ENCODE data around the gene ATG2B. TPM values are rescaled to one million over a fixed set of nuclear protein-coding genes. Genes with fewer than 3 reads are reported as not detected.

ATG2B gene
- total RNA-seq, 1 donor from 2014 or later = 15.5 TPM

DNA sequence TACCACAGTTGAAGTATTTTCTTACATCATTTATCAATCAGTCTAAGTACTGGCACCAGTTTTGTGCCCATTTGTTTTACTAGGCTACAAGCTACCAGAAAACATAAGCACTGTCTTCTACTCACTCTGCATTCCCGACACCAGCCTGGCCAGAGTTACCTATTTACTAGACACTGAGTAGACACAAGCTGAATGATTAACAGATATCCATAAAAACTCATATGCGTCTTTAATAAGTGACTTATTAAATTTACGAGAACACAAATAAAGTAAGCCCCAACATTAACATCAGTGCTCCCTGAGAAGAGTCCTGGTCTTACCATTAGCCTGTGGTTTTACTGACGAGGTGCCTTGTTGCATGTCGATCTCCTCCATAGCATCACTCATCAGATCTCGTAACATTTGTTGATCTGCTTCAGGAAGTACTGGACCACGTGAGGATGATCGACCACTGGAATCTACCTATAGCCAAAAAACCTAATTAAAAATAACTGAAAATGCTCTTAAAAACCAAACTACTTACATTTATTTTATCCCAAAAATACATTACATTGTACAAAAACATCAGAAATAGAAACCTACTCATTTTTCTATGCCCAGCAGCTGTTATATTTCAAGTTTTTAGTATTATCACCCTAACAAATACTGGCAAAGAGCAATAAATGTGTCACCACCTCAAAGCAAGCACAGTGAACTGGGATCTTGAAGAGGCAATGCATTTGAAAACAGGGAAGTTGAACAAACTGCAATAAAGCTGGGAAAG lies 53.8 kb downstream of the ATG2B start:
- no peak for DNase-seq (ENCODE audit: low read depth in 2 of 2)

DNA sequence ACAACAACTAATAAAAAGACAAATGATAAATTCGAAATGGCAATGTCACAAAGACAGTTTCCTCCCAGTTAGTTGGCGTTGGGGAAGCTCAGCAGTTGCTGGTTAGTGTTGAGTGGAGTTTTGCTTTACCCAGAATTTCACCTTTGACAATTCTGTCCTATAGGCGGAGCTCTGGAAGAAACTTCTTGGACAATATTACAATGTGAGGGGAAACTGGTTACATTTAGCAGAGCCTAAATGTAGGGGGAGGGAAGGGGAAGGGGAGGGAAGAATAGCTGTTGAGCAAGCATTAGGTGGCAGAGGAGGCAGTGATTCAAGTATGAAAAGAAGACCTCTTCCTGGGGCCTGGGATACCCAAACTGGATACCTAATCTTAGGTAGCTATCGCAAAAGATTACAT lies 55.7 kb downstream of the ATG2B start:
- no peak for DNase-seq (ENCODE audit: low read depth in 2 of 2)

DNA sequence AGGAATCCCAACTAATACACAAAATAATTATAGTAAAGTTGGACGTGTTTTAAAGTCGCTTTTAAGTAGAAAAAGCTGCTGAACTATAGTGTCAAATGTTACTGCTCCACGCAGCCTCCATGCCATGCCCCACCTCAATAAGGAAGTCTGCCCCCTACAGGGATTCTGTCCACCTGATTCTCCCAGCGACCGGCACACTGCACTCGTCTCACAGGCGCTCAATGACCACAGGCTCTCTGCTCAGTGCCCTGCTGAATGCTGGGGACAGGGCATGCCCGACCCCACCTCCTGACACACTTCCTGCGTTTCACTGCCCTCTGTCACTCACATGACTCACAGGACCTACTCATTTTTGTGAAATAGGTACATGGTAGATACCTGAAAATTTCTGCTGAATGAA lies 58.2 kb downstream of the ATG2B start:
- DNase-seq (ENCODE audit: low read depth in 2 of 2) = peak in 1 of 2 donors; percentile 6

DNA sequence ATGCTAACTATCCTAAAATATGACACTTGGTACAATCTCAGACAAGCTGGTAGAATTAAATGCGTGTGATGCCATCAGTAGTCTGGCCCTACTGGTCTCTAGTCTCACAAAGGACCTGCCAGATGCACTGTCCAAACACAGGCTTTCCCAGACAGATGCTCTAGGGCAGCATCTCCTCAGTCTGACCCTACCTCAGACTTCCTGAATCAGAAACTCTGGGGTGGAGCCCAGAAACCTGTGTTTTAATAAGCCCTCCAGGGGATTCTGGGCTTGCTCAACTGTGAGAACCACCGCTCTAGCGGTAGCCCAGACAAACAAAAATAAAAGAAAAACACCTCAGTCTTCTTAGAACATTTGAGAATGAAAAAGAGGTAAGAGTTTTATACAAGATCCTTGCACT lies 59.2 kb downstream of the ATG2B start:
- no peak for DNase-seq (ENCODE audit: low read depth in 2 of 2)

DNA sequence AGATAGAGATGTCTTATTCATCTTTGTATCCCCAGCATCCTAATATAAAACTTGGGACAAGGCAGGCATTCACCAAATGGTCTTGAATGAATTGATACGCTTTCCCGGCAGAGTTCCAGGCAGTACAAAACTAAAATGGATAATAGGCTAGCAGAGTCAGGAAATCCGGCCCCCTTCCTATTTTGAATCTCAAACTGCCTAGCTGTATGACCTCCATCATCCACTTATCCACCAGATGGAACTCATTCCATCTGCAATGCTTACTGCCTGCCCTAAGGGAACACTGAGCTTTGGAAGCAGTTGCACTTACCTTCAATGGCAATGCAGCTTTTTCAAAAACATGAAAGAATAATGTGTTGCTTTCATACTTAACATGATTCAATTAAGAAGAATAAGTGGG lies 63.7 kb downstream of the ATG2B start:
- peak; percentile 40 to 79 for DNase-seq (ENCODE audit: low read depth in 2 of 2)

DNA sequence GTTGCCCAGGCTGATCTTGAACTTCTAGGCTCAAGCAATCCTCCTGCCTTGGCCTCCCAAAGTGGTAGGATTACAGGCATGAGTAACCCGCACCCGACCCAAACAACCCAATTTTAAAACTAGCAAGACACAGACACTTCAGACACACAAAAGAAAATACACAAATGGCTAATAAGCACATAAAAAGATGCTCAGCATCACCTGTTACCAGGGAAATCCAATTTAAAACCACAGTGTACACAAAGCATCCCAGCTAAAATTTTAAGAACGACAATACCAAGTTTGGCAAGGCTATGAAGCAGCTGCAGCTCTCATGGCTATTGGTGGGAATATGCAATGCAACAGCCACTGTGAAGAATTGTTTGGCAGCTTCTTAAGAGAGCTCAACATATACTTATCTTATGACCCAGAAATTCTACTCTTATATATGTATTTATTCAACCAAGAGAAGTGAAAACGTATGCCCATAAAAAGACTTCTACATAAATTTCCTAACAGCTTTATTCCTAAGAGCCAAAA lies 65.1 kb downstream of the ATG2B start:
- DNase-seq (ENCODE audit: low read depth in 2 of 2) = no peak

DNA sequence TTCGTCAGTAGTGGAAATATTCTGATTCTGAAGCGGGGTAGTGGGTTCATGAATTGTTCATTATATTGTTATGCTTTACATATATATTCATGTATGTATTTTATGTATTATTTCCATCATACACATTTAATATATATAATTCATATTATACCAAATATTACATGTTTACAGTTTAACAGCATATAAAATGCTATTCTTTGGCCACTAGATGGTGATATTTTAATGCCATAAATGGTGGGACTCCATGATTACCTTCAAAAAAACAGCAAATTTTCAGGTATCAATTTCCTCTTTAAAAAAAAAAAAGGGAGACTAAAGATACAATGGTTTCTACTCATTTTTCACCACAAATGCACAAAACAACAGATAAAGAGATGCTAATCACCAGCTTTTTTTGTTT lies 66.1 kb downstream of the ATG2B start:
- DNase-seq (ENCODE audit: low read depth in 2 of 2) = peak; percentile 14 to 28

DNA sequence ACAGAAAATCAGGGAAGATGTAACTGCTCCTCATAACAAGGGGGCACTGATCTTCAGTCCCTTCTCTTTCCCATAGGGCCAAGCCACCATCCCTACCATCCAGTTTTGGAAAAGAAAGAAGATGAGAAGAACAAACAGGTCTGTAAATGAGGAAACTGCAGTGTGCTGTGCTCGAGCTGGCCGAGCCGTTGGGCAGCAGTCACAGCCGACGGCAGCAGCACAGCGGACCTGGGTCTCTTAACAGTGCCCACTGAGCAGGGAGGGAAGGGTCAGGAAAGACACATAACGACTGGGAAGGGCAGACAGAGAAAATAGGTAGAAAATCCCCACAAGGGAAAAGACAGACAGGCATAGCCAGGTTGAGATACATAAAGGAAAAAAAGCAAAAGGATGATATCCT lies 68.9 kb downstream of the ATG2B start:
- DNase-seq (ENCODE audit: low read depth in 2 of 2) = no peak

DNA sequence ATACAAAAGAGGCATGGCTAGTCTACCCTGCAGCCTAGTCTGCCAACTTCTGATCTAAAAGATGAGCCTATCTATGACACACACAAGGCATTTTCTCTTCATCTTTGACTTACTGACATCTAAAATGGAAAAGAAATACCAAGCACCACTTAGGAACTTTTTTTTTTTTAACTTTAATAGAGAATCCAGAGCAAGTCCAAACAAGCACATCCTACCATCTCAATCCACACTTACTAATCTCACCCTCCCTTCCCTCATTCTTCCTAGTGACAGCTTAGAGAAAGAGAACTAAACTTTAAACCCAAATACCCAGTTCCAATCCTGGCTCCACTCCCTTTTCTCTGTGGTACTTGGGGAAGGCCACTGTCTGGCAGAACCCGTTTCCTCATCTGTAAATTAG lies 75.3 kb downstream of the ATG2B start:
- no peak for DNase-seq (ENCODE audit: low read depth in 2 of 2)

DNA sequence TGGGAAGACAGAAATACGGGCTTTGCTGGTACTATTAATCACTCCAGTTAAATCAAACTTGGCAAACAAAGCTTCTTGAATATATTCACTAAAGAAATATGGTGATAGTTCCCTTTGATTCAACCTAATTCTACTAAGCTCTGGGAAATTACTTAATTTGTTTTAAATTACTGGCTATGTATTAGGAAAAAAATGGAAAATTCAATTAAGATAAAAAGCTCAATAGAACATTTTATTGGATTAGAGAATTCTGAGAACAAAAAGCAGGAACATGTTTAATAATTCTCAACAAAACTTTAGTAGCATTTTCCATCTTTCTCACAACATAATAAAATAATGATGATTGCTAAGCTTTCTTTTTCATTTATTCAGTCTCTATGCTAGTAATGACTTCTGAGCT lies 76.9 kb downstream of the ATG2B start:
- DNase-seq (ENCODE audit: low read depth in 2 of 2) = no peak

DNA sequence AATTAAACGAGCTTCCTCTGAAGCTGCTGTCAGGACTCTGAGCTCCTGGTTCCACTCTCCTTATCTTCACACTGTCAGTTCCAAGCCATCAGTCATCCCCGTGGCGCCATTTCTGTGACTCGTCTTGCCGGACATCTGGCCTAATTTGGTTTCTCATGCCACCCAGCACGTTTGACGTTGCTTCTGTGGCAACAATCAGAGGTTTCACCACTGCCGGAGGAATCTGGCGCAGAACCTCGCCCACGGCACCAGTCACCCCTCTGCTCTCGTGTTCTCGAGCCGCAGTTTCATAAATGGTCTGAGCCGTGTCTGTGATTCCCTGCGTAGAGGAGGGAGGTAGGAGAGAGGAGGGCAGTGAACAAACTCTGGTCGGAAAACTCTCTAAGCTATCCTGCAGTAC lies 77.5 kb downstream of the ATG2B start:
- DNase-seq (ENCODE audit: low read depth in 2 of 2) = no peak

DNA sequence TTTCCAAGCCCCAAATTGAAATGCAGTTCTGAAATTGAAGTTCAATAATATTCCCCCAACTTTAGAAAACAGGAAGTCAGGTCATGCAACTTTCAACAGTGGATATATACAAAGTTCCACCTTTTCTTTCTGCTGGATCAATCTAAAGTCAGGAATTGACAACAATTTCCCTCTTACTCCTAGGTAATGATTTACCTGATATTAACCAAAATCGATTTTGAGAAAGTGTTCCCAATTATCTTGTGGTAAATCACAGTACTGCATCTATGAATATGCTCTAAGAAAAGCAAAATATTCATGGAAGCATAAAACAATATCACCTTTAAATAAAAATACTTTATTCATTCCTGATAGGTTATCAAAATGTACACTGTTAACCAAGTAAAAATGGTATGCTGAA lies 78.7 kb downstream of the ATG2B start:
- no peak for DNase-seq (ENCODE audit: low read depth in 2 of 2)

DNA sequence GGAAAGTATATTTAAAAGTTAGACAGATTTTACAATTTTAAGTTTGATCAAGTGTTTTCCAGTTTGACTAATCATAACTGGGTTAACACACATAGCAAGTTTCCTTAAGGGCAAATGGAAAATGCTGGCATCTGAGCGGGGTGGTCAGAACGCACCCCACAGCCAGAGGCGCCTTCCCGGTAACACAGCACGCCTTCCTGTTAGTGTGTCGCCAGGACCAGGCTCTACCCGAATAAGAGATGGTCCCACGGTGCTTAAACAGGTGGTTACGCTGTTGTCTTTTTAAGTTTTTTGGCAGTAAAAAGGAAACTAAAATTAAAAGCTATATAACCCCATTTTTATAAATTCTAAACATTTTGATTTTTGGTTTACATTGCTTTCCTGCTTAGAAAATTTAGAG lies 79.1 kb downstream of the ATG2B start:
- no peak for DNase-seq (ENCODE audit: low read depth in 2 of 2)

DNA sequence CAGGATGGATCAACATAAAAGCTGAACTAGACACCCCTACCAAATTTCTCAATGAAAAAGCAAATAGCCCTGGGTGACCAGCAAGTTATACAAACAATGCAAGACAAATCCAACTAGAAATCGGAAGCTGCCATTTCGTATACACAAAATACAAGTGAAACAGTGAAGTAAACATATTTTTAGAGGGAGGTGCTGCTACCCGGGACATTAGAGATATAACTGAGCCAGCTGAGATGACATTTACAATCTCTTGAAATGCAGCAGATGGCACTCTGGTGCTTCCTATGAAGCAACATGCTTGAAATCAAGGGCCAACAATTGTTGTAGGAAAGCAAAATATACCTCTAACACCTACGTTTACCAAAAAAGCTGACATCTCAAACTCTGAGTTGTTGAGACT lies 81.7 kb downstream of the ATG2B start:
- DNase-seq (ENCODE audit: low read depth in 2 of 2) = no peak

DNA sequence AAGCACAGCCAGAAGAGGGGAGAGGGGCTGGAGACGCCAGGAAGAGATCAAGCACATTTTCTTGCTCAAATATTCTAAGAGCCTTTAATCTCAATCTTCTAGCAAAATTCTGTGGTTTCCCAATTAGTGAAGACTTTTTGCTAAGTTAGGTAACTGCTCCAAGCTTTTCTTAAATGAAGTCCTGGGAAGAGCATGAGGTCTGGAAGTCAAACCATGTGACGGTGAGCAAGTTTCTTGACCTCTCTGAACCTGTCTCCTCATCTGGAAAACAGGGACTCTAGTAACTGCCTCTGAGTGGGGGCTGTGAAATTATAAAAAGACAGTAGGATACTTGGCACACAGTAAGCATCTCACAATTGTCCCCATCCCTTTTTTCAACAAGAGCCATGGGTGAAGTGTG lies 83.0 kb downstream of the ATG2B start:
- no peak for DNase-seq (ENCODE audit: low read depth in 2 of 2)

DNA sequence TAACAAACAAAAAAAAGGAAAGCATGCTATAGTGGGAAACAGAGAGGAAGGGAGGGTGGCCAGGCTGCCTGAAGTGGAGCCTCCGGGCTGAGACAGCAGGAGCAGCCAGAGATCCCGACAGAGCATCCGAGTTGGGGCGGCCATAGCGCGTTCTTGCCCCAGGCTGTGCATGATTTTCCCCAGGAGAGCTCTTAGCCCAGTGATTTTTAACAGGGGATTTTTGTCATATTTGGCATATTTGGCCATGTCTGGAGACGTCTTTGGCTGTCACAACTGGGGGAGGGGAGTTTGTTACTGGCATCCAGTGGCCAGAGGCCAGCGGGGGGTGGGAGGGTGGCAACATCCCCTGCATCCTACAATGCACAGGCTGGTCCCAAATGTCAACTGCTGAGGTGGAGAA lies 83.6 kb downstream of the ATG2B start:
- DNase-seq (ENCODE audit: low read depth in 2 of 2) = no peak

DNA sequence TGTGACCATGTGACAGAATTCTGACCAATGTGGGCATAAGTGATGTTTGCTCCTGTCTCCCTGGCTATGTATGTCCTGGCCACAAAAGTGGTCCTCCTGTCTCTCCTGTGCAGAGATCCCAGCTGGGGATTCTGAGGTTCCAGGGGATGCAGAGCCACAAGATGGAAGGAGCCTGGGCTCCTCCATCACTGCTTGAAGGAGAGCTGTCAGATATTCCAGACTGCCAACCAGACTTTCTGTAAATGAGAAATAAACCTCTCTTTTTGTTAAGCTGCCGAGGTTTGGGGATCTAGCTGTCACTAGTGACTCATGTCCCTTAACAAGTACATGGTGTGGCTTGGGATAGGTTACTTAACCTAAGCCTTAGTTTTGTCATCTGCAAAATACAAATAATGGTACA lies 85.3 kb downstream of the ATG2B start:
- DNase-seq (ENCODE audit: low read depth in 2 of 2) = no peak

DNA sequence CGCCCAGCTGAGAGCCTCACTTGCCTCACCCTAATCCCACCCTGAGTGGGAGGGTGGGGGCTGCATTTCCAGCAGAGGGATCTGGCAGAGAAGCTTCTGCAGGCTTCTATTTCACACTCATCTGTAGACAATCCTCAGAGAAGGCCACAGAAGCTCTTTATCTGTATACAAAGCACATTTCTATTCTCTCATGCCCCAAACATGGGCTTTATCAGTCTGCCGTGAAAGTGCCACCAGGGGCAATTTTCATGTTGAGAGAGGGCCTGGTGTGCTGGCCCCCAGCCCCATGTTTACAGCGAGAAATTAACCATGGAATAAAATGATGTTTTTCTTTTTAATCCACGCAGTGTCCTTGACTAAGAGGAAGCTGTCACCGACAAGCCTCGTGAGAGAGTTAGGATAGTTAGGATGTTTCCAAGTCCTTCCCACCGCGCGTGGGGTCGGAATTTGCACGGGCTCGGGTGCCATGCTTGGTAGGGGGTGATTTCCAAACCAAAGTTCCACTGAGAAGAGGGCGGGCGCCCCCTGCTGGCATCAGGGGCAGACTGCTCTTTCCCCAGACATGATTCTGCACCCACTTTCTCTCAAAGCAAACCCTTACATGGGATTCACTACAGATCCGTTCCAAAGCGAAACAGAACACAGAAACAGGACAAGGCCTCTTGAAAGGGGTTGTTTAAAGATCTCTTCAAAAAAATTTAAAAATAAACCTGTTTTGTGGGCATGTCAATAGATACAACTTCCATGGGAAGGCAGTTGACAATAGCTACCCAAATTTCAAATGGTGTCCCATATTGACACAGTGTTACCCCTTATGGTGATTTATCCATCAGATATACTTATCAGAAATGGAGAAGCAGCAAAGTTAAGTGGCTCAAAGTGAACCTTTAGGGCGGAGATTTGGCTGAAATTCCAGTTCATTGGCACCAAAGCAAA lies 87.7 kb downstream of the ATG2B start:
- DNase-seq (ENCODE audit: low read depth in 2 of 2) = peak in 1 of 2 donors; percentile 61

DNA sequence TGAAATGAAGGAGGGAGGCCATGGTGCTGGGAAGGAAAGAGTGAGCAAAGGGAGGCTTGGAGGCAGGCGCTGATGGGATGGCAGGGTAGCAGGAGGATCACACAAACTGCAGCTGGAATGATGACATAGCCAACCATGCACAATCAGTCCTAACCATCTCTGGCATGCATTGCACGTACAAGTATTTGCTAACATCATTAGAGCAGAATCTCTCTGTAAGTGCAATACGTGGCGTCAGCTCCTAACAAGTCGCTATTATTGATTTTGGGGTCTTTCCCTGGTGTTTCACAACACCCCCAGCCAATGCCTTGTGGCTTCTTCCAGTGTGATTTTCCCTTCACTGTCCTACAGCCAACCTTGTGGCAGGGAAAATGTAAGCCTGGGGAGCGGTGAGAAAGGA lies 88.6 kb downstream of the ATG2B start:
- no peak for DNase-seq (ENCODE audit: low read depth in 2 of 2)

DNA sequence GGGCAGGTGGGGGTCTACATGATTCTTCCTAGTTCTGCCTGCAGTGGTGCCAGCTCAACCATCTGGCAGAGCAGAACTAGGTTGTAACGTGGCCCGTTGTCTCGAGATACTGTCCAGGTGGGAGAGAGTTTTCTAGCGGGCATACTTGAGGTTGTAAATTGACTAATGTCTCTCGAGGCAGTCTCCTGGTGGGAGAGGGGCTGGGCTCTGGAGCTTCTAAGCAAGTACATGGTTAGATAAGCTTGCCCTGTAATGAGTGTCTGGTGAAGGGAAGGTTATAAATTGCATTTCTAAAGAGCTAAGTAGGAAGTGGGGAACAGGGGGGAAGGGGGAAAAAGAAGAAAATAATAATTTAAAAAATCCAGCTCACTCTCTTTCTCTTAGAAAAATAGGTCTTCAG lies 89.0 kb downstream of the ATG2B start:
- no peak for DNase-seq (ENCODE audit: low read depth in 2 of 2)

DNA sequence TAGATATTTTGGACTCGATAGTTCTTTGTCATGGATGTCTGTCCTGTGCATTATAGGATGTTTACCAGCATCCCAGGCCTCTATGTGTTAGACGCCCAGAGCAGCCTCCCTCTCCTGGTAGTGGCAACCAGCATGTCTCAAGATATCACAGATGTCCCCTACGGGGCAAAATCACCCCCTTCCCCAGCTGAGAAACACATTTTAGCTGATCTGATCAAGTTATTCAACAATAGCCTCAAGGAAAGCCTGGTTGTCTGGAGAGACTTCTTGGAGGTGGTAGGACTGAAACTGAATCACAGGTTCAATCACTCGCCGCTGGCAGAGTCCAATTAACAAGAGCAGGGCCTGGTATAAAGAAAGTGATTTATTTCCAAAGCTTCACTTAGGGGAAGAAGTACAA lies 89.5 kb downstream of the ATG2B start:
- no peak for DNase-seq (ENCODE audit: low read depth in 2 of 2)

DNA sequence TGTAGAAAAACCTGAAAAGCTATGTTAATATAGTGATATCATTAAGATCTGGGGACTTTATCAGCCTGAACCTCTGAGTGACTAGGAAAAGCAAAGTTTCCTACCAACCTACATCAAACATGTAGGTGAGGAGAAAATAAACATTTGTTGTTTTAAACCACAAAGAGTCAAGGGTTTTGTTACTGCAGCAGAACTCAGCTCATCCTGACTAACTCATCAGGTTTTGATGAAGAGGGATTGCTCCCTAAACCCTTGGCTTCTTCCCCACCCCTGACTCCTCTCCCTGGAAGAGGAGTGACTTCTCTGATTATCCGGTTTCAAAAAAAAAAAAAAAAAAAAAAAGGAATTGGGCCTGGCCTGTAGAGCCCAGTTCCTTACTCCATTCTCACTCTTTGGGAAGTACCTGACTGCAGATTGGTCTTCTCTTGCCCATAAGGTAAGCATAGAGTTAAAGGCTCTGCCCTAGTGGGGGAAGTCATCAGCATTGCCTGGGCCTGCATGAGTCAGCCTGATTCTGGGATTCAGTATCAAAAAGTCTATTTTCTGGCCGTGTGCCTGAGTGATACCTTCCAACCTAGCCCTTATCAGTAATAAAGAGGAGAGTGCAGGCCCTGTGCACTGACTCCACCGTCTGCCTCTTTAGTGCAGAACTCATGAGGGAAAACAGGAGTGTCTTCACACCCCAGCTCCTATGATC lies 90.2 kb downstream of the ATG2B start:
- no peak for DNase-seq (ENCODE audit: low read depth in 2 of 2)
